WERI-Rb-1 (cell line): ENCODE measurements around the gene ACADL.

ENCODE experiments used
- DNase-seq: peaks from one replicate; pipeline ENCODE4 v3.0.0-alpha.2; 2020
- H3K27ac ChIP-seq: fragments of 250-450 bp; sonication (Bioruptor Pico); 2 replicates; pipeline ENCODE4 v1.5.1; 2020; ENCODE audit warnings: mild to moderate bottlenecking, moderate library complexity
- H3K27me3 ChIP-seq: fragments of 250-450 bp; sonication (Bioruptor Pico); 2 replicates; pipeline ENCODE4 v1.5.1; 2021; ENCODE audit warnings: mild to moderate bottlenecking, low read depth, moderate library complexity; ENCODE audit not compliant: insufficient read depth, severe bottlenecking
- H3K36me3 ChIP-seq: fragments of 250-450 bp; sonication (Bioruptor Pico); 2 replicates; pipeline ENCODE4 v1.5.1; 2020; ENCODE audit warnings: mild to moderate bottlenecking, moderate library complexity
- H3K4me3 ChIP-seq: 2 replicates; pipeline ENCODE4 v1.5.1; 2011; ENCODE audit warnings: low read depth, mild to moderate bottlenecking, control low read depth, low read length
- H3K9me3 ChIP-seq: fragments of 250-450 bp; sonication (Bioruptor Pico); 2 replicates; pipeline ENCODE4 v1.5.1; 2021; ENCODE audit warnings: mild to moderate bottlenecking, moderate library complexity; ENCODE audit not compliant: severe bottlenecking
- CTCF ChIP-seq: IDR thresholded peaks from 2 replicates; pipeline ENCODE4 v1.5.1; 2011; ENCODE audit warnings: low read depth, mild to moderate bottlenecking, control low read depth, inconsistent platforms, low read length

The ACADL gene

GRCh38 chr2:210263841-210264240, 38.6 kb upstream of the ACADL start:
- Histone ChIP-seq H3K9me3 (no peaks in the 10 kb centered on the region), H3K27ac (no peak overlapping the region), H3K36me3 (no peaks in the 10 kb centered on the region), H3K4me3 (no peak overlapping the region), H3K27me3 (no peaks in the 10 kb centered on the region)
- no peak for TF ChIP-seq CTCF
- no peak for DNase-seq

- TF ChIP-seq CTCF, result no peak
- H3K36me3 ChIP-seq, result no peaks in the 10 kb centered on the region
- DNase-seq, result no peak
- H3K9me3 ChIP-seq, result no peaks in the 10 kb centered on the region
- no peak overlapping the region for H3K4me3 ChIP-seq
- H3K27me3 ChIP-seq, result no peaks in the 10 kb centered on the region
- H3K27ac ChIP-seq, result no peak overlapping the region
Observed at GRCh38 chr2:210262036-210262435, 36.8 kb upstream of the ACADL start.

GRCh38 chr2:210259687-210260086, 34.4 kb upstream of the ACADL start:
- H3K27me3 ChIP-seq, result no peaks in the 10 kb centered on the region
- no peak overlapping the region for H3K4me3 ChIP-seq
- DNase-seq, result no peak
- H3K9me3 ChIP-seq, result no peaks in the 10 kb centered on the region
- TF ChIP-seq CTCF, result no peak
- no peak overlapping the region for H3K27ac ChIP-seq
- H3K36me3 ChIP-seq, result no peaks in the 10 kb centered on the region

- Histone ChIP-seq H3K4me3 (no peak overlapping the region), H3K27ac (no peak overlapping the region), H3K27me3 (no peaks in the 10 kb centered on the region), H3K36me3 (no peaks in the 10 kb centered on the region), H3K9me3 (no peaks in the 10 kb centered on the region)
- TF ChIP-seq CTCF, result no peak
- no peak for DNase-seq
Observed at GRCh38 chr2:210252699-210253606, 27.7 kb upstream of the ACADL start.

GRCh38 chr2:210250622-210251021, 25.4 kb upstream of the ACADL start:
- Histone ChIP-seq H3K27me3 (no peaks in the 10 kb centered on the region), H3K27ac (no peak overlapping the region), H3K4me3 (no peak overlapping the region), H3K9me3 (no peaks in the 10 kb centered on the region), H3K36me3 (no peaks in the 10 kb centered on the region)
- no peak for TF ChIP-seq CTCF
- no peak for DNase-seq
